ENCODE results near the gene DENND5A.
"Not testable (repeated sequence)": the region's sequence is repeated elsewhere in the genome, so short reads cannot be mapped to it uniquely, and the experiment has no call there.

- TF ChIP-seq, protein P1, sequence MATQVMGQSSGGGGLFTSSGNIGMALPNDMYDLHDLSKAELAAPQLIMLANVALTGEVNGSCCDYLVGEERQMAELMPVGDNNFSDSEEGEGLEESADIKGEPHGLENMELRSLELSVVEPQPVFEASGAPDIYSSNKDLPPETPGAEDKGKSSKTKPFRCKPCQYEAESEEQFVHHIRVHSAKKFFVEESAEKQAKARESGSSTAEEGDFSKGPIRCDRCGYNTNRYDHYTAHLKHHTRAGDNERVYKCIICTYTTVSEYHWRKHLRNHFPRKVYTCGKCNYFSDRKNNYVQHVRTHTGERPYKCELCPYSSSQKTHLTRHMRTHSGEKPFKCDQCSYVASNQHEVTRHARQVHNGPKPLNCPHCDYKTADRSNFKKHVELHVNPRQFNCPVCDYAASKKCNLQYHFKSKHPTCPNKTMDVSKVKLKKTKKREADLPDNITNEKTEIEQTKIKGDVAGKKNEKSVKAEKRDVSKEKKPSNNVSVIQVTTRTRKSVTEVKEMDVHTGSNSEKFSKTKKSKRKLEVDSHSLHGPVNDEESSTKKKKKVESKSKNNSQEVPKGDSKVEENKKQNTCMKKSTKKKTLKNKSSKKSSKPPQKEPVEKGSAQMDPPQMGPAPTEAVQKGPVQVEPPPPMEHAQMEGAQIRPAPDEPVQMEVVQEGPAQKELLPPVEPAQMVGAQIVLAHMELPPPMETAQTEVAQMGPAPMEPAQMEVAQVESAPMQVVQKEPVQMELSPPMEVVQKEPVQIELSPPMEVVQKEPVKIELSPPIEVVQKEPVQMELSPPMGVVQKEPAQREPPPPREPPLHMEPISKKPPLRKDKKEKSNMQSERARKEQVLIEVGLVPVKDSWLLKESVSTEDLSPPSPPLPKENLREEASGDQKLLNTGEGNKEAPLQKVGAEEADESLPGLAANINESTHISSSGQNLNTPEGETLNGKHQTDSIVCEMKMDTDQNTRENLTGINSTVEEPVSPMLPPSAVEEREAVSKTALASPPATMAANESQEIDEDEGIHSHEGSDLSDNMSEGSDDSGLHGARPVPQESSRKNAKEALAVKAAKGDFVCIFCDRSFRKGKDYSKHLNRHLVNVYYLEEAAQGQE (IDR thresholded peaks at IDR 0.05; ENCODE audit: low read depth, low read length): not testable (repeated sequence)
- TF ChIP-seq MTA3 (IDR thresholded peaks at IDR 0.05; ENCODE audit: borderline replicate concordance, low read length); USF2 (IDR thresholded peaks at IDR 0.05; ENCODE audit: borderline replicate concordance, low read depth, low read length); FOS (IDR thresholded peaks at IDR 0.05; ENCODE audit: borderline replicate concordance, extremely low read depth, insufficient read length); BHLHE40 (IDR thresholded peaks at IDR 0.05; ENCODE audit: borderline replicate concordance in 1 of 2, low read depth in 2 of 2, low read length in 1 of 2); CHD2 (IDR thresholded peaks at IDR 0.05; ENCODE audit: borderline replicate concordance, low read depth, low read length); NR2C1 (IDR thresholded peaks at IDR 0.05); YY1 (IDR thresholded peaks at IDR 0.05; ENCODE audit: low read depth, low read length); RAD21 (IDR thresholded peaks at IDR 0.05; ENCODE audit: insufficient read depth, low read depth, low read length); BMI1 (IDR thresholded peaks at IDR 0.05; ENCODE audit: borderline replicate concordance); SIN3A (IDR thresholded peaks at IDR 0.05; ENCODE audit: low read depth, low read length); SP1 (IDR thresholded peaks at IDR 0.05; ENCODE audit: low read depth, low read length); POLR2AphosphoS5 (IDR thresholded peaks at IDR 0.05; ENCODE audit: low read length); EZH2 (IDR thresholded peaks at IDR 0.05; ENCODE audit: borderline replicate concordance, control insufficient read depth, low read depth, low read length): not testable (repeated sequence)
These were observed 4.4 kb downstream of the DENND5A start for GRCh38 chr11:9260838-9261146.
